GM12878 (cell line): ENCODE results near the gene EGR1. TPM values are rescaled to one million over a fixed set of nuclear protein-coding genes. Genes with fewer than 3 reads are reported as not detected.

ENCODE experiments used
- BCL3 ChIP-seq: IDR thresholded peaks from 2 replicates; pipeline ENCODE4 v1.6.1; 2011; ENCODE audit warnings: borderline replicate concordance, low read depth, mild to moderate bottlenecking, moderate library complexity, low read length; ENCODE audit not compliant: insufficient read depth, poor library complexity, severe bottlenecking
- BHLHE40 ChIP-seq, 2 experiments: fragments of 450-650 bp in 1 of 2; IDR thresholded peaks; 2 replicates each; pipeline ENCODE4 v1.6.1; 2011 to 2017; ENCODE audit warnings: low read depth in 2 of 2, borderline replicate concordance in 1 of 2, improper control_type of control experiment in 1 of 2, low read length in 1 of 2, mild to moderate bottlenecking in 1 of 2
- CEBPZ ChIP-seq: fragments of 150-350 bp; IDR thresholded peaks from 2 replicates; pipeline ENCODE4 v1.6.1; 2016; ENCODE audit warnings: low read depth, low read length
- CHD2 ChIP-seq: IDR thresholded peaks from 2 replicates; pipeline ENCODE4 v1.6.1; 2011; ENCODE audit warnings: low read depth, low read length, improper control_type of control experiment, borderline replicate concordance
- CREB1 ChIP-seq: IDR thresholded peaks from 2 replicates; pipeline ENCODE4 v1.6.1; 2012; ENCODE audit warnings: low read depth, mild to moderate bottlenecking, inconsistent platforms
- MEF2B ChIP-seq: fragments of 450-650 bp; IDR thresholded peaks from 2 replicates; pipeline ENCODE4 v1.6.1; 2018; ENCODE audit warnings: mild to moderate bottlenecking, moderate library complexity; ENCODE audit not compliant: partially characterized antibody, poor library complexity, severe bottlenecking
- NR2C1 ChIP-seq: fragments of 450-650 bp; IDR thresholded peaks from 2 replicates; pipeline ENCODE4 v1.6.1; 2017; ENCODE audit warnings: antibody characterized with exemption, mild to moderate bottlenecking, moderate library complexity
- PKNOX1 ChIP-seq: fragments of 450-650 bp; IDR thresholded peaks from 2 replicates; pipeline ENCODE4 v1.6.1; 2016; ENCODE audit warnings: mild to moderate bottlenecking
- PML ChIP-seq: IDR thresholded peaks from 2 replicates; pipeline ENCODE4 v1.6.1; 2012; ENCODE audit warnings: low read length, inconsistent platforms
- RFX5 ChIP-seq: IDR thresholded peaks from 2 replicates; pipeline ENCODE4 v1.6.1; 2011; ENCODE audit warnings: low read depth, low read length, improper control_type of control experiment
- TAF1 ChIP-seq: IDR thresholded peaks from 2 replicates; pipeline ENCODE4 v1.6.1; 2011; ENCODE audit warnings: mild to moderate bottlenecking, low read depth, low read length, borderline replicate concordance
- ZBTB40 ChIP-seq: fragments of 450-650 bp; IDR thresholded peaks from 2 replicates; pipeline ENCODE4 v1.6.1; 2016; ENCODE audit warnings: mild to moderate bottlenecking, moderate library complexity, borderline replicate concordance
- ZNF384 ChIP-seq: IDR thresholded peaks from 2 replicates; pipeline ENCODE4 v1.6.1; 2012; ENCODE audit warnings: low read depth, mild to moderate bottlenecking, low read length, improper control_type of control experiment, borderline replicate concordance
- ZNF592 ChIP-seq: fragments of 450-650 bp; IDR thresholded peaks from 2 replicates; pipeline ENCODE4 v1.6.1; 2017; ENCODE audit warnings: mild to moderate bottlenecking, moderate library complexity
- polyA plus RNA-seq, 11 experiments: library from polyadenylated mRNA; depleted of rRNA in 4 of 11; unstranded in 6 of 11; stranded (reverse) in 5 of 11; fragments of >200 nt; fragmentation: Nextera tagmentation in 4 of 11; fragmentation: Illumina TruSeq in 1 of 11; extraction: Ambion mirVana in 4 of 11; extraction: Trizol in 1 of 11; gene quantifications; 1 replicate in 1 of 11; 2 replicates in 10 of 11; pipeline versions ENCODE4 v1.2.1 to v1.2.3, GENCODE V29; 2011 to 2016; ENCODE audit warnings: inconsistent platforms in 2 of 11, missing spikeins in 2 of 11, low read depth in 1 of 11
- total RNA-seq, 4 experiments: library from RNA; depleted of rRNA in 3 of 4; stranded (reverse); fragments of >200 nt in 3 of 4; fragmentation: Illumina TruSeq in 1 of 4; extraction: Trizol in 1 of 4; gene quantifications; 2 replicates each; pipeline versions ENCODE4 v1.2.1 to v1.2.3, GENCODE V29; 2013 to 2021

EGR1 gene
- total and polyA plus RNA-seq, 10 of the 15 experiments (the other 5 are each of a cell fraction or from before 2014, with no cell fraction given): 0.89 to 7.3 (median 2.5) TPM

GRCh38 chr5:138464008-138464387, 1.3 kb upstream of the EGR1 start (continued):
- TF ChIP-seq PKNOX1 (no peak), TAF1 (no peak), CREB1 (peak; percentile 33; the same call in 1 of the 2 replicates), ZBTB40 (no peak), NR2C1 (no peak), RFX5 (no peak), CHD2 (peak; percentile 22; the same call in 1 of the 2 replicates), PML (no peak), ZNF592 (no peak), CEBPZ (no peak), MEF2B (peak; percentile 99), BHLHE40 (IDR thresholded peaks at IDR 0.05; ENCODE audit: borderline replicate concordance in 1 of 2, low read depth in 2 of 2, low read length in 1 of 2) (peak in 1 of 2 experiments; percentile 81; a peak in 3 of 4 replicates), ZNF384 (no peak), BCL3 (no peak)
